Choroid plexus epithelial cell (primary cell): ENCODE data around the gene CHST11.

Source experiments
- DNase-seq: peaks from one replicate; pipeline ENCODE4 v3.0.0-alpha.2; 2010; ENCODE audit warnings: low read depth
- H3K4me3 ChIP-seq: 2 replicates; pipeline ENCODE4 v1.5.1; 2011; ENCODE audit warnings: low read depth, mild to moderate bottlenecking, control low read depth, low read length, moderate library complexity
- CTCF ChIP-seq: conservative IDR thresholded peaks from 2 replicates; pipeline ENCODE4 v1.5.1; 2011; ENCODE audit warnings: low read depth, mild to moderate bottlenecking, control low read depth, inconsistent platforms, low read length, moderate library complexity

CHST11 gene

GRCh38 chr12:104596134-104596799, 139.5 kb downstream of the CHST11 start:
- peak; percentile 85 for DNase-seq
- H3K4me3 ChIP-seq, result no peak overlapping the region
- TF ChIP-seq CTCF, result peak; percentile 2

GRCh38 chr12:104596898-104597843, 140.4 kb downstream of the CHST11 start:
- no peak for DNase-seq
- TF ChIP-seq CTCF, result no peak
- H3K4me3 ChIP-seq, result no peak overlapping the region

- DNase-seq, result no peak
- no peak overlapping the region for H3K4me3 ChIP-seq
- no peak for TF ChIP-seq CTCF
Measured at GRCh38 chr12:104598342-104599271, 141.9 kb downstream of the CHST11 start.

GRCh38 chr12:104599272-104600035, 142.7 kb downstream of the CHST11 start:
- no peak for TF ChIP-seq CTCF
- no peak overlapping the region for H3K4me3 ChIP-seq
- no peak for DNase-seq

- DNase-seq, result no peak
- TF ChIP-seq CTCF, result no peak
- H3K4me3 ChIP-seq, result no peak overlapping the region
Measured at GRCh38 chr12:104600036-104600712, 143.4 kb downstream of the CHST11 start.
